HG03159 (cell line): ENCODE data around the gene DHRS11.
"Not testable (repeated sequence)": the region's sequence is repeated elsewhere in the genome, so short reads cannot be mapped to it uniquely, and the experiment has no call there.

Source experiments
- ATAC-seq: cut with Tn5 transposase; IDR thresholded peaks from one replicate; pipeline ENCODE4 v1.9.1; 2021; ENCODE audit warnings: mild to moderate bottlenecking, moderate library complexity; ENCODE audit not compliant: unreplicated experiment

Gene DHRS11

DNA sequence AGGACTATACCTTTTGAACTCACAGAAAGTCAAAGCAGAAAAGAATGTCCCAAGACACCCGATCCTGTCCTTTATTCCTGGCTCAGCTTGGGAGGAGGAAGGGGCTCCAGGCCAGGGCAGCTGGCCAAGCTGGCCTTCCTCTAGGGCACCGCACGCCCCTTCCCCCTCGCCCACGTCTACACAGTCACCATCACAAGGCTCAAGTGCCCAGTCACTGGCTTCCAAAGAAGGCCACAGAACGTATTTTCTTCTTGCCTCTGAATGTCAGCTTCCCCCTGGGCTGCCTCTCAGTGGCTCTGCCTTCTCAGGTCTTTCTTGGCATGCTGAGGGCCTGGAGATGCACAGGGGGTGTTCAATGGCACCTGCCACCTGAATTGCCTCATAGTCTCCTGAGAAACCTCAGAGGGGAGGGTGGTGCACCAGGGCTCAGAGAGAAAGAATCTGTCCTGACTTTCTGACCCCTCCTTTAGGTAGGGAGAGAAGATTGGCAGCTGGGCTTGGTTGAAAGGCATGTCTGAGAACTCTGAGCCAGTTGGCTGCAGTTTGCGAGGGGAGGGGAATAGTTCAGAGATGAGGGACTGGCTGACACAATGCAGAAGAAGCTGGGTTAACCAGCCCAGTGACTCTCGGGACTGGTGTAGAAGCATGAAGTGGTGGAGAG is 2.1 kb downstream of the DHRS11 start:
- ATAC-seq: no peak

DNA sequence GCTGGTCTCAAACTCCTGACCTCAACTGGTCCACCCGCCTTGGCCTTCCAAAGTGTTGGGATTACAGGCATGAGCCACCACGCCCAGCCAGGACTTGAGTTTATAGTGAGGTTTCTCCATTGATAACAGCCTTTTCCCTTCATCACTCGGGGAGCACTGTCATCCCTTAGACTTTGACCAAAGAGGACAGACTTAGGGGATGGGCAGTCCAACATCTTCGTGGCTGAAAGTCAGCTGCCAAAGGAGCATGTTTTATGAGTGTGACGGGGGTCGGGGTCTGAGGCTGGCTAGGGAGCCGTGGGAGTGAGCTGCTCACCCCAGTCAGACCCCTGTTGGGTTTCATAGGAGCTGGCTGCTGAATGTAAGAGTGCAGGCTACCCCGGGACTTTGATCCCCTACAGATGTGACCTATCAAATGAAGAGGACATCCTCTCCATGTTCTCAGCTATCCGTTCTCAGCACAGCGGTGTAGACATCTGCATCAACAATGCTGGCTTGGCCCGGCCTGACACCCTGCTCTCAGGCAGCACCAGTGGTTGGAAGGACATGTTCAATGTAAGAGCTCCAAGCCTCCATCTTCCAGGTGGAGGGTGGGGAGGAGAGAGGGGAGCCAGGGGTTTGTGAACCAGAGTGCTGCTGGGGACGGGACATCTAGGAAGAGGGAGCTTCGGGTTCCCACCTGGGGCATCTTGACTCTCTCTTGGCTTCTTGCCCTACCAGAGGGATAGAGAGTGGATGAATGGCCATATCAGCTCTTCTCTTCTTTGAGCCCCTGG is 3.1 kb downstream of the DHRS11 start:
- ATAC-seq: no peak

DNA sequence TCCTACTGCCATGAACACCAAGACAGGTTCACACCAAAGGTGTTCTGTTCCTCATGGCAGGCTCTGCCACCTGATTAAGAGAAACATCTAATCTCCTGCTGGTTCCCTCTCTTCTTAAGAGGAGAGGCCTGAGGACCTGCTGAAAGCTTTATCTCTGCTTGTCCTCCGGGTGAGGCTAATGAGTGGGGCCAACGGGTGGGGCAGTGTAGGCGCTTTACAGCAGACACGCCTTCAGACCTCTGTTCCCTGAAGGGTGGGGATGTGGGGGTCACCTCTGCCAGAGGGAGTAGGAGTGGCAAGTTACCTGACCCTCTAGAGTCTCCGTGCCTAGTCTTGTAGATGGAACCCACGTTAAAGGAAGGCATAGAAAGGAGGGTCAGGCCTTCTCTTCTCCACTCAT is 5.5 kb downstream of the DHRS11 start:
- ATAC-seq: no peak

DNA sequence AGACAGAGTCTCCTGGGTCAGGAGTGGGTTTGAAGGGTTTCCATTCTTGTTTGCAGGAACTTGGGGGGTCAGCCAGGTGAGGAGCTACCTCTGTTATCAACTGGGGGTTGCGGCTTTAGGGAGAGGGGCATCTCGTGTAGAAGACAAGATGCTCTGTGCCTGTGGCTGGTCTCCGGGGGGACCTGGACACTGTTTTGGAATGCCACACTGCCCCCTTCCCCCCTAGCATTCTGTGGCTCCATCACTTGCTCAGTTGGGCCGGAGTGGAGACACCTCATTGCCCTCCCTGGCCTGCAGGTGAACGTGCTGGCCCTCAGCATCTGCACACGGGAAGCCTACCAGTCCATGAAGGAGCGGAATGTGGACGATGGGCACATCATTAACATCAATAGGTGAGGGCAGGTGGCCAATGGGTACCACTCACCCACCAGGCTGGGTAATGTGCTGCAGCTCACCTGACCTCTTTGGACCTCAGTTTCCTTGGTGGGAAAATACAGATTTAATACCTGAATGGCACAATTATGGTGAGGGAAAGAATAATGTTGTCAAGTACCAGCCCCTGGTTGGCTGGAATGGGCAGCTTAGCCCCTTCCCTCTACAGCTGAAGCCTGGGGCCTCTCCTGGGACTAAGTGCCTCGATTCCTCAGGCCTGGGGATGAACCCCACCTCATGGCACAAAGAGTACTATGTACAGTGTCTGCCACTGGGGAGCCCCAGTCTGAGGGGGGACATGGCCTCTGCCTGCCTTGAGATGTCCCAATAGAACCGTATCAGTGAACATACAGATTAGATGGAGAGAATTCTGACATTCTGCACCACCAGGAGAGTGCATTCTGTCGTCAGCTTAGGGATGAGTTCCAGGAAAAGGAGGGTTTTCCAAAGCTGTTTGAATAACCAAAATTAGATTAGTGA is 6.4 kb downstream of the DHRS11 start:
- ATAC-seq: no peak

DNA sequence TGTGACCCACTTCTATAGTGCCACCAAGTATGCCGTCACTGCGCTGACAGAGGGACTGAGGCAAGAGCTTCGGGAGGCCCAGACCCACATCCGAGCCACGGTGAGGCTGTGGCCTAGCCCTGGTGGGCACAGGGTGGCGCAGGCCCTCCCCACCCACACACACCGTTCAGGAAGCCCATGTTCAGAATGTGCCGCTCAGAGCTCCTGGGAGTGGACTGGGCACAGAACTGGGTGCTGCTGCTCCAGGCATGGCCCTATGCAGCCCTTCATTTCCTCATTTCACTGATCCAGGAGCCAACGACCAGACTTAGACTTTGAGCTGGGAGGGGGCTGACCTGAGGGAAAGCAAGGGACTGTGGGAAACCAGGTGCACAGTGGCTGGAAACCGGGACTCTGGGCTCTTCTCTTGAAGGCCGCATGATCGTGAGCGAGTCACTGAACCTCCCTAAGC is 7.3 kb downstream of the DHRS11 start:
- ATAC-seq: no peak

DNA sequence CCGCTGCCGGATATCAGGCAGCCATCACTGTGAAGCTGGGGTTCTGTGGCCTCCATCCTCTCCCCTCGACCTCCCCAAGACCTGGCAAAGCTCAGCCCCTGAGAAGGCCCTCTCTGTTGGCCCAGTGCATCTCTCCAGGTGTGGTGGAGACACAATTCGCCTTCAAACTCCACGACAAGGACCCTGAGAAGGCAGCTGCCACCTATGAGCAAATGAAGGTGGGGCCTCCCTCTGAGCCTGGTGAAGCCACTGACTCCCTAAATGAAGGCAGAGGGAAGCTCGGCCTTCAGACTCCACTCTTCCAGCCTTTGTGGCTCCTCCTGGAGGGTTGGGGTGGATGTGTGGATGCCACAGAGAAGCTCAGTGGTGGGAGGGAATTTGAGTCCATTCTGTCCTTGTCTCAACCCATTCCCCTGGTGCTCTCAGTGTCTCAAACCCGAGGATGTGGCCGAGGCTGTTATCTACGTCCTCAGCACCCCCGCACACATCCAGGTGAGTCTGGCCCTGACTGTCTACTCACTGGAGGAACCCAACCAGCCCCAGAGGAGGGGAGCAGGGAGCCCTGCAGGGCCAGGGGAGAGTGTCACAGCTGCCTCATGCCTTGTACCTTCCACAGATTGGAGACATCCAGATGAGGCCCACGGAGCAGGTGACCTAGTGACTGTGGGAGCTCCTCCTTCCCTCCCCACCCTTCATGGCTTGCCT is 8.0 kb downstream of the DHRS11 start:
- no peak for ATAC-seq

DNA sequence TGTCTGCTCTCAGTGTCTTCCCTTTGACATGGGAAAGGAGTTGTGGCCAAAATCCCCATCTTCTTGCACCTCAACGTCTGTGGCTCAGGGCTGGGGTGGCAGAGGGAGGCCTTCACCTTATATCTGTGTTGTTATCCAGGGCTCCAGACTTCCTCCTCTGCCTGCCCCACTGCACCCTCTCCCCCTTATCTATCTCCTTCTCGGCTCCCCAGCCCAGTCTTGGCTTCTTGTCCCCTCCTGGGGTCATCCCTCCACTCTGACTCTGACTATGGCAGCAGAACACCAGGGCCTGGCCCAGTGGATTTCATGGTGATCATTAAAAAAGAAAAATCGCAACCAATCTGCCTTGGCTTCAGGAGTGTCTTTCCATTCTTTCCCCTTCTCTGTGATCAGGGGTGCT is 8.8 kb downstream of the DHRS11 start:
- no peak for ATAC-seq

DNA sequence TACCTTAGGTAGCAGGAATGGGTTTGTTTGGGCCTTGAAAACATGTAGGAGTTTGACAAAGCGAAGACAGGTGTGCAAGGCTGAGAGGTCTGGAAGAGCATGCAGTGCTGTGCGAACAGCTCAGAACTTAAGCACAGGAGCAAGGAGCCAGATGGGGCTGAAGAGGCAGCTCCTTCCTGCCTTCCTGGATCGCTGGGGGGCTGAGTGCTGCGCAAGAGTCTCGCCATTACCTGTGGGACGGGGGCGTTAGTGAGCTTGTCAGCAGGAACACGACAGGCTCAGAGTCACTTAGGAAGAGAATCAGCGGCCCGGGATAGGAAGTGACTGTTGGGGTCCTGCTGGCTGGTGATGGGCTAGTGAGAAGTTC is 9.2 kb downstream of the DHRS11 start:
- ATAC-seq: peak; percentile 3

DNA sequence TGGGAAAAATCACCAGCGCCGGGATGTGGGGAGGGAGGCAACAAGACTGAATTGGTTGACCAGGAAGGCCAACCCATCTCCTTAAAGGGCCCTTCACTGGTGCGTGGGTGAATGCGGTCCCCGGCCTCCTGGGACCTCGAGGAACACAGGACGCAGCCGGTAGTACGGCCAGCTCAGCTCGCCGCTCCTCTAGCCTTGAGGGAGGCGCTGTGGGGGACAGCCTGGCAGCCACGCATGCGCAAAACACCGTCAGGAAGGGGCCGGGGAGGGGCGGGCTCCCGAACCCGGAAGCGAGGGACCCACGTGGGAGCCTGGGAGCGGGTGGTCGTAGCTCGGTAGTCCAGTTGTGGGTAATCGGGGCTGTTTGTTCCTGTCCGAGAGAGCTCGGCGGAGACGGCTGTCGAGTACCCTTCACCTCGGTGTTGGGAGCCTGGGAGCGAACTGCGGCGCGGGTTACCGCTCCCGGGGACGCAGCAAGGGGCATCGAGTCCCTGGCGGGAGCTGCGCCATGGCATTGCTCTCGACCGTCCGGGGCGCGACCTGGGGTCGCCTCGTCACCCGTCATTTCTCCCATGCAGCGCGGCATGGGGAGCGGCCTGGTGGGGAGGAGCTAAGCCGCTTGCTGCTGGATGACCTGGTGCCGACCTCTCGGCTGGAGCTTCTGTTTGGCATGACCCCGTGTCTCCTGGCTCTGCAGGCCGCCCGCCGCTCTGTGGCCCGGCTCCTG is 9.8 kb downstream of the DHRS11 start, which contains the start of gene MRM1:
Gene MRM1 (plus strand): TSS at position 281 of the 727 bp plus-strand sequence. CDS start 228 bp downstream, at position 509.
- ATAC-seq: peak; percentile 75

DNA sequence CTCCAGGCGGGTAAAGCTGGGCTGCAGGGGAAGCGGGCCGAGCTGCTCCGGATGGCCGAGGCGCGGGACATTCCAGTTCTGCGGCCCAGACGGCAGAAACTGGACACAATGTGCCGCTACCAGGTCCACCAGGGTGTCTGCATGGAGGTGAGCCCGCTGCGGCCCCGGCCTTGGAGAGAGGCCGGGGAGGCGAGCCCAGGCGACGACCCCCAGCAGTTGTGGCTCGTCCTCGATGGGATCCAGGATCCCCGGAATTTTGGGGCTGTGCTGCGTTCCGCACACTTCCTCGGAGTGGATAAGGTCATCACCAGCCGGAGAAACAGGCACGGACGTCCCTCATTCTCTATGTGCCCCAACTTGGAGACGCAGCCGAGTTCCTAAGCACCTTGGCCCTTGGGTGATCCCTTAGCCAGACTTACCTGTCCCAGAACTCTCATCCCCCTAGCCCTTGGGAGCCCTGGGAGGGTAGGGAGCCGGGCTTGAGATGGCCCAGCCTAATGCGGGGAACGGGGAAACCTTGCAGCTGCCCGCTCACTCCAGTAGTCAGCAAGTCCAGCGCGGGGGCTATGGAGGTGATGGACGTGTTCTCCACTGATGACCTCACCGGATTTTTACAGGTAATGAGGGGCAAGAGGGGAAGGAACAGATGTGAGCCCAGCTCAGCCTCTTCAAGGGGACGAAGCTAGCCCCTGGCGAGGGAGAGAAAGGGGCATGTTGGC is 10.5 kb downstream of the DHRS11 start:
- ATAC-seq: peak; percentile 19

DNA sequence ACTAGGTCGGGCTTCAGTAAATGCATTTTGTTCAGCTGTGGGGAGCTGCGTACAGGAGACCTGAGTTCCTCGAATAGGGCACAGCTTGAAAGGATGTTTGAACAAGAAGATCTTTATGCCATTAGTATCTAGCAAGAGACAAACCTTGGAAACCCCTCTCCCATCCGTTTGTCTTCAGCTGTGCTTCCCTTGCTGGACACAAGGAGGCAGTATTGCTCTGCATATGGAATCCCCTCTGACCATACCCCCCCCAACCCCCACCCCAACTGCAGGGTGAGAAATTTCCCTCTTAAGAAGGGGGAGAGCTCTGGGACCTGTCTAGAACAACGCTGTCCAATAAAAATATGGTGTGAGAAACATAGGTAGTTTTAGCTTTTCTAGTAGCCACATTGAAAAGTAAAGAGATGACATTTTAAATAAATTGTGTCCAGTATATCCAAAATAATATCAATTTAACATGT is 11.3 kb downstream of the DHRS11 start:
- no peak for ATAC-seq

DNA sequence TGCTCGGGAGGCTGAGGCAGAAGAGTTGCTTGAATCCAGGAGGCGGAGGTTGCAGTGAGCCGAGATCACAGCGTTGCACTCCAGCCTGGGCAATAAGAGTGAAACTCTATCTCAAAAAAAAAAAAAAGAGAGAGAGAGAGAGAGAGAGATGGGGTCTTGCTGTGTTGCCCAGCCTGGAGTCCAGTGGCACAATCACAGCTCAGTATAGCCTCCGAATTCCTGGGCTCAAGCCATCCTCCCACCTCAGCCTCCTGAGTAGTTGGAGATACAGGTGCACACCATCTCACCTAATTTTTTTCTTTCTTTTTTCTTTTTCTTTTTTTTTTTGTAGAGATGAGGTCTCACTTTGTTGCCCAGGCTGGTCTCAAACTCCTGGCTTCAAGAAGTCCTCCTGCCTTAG is 13.3 kb downstream of the DHRS11 start:
- ATAC-seq: not testable (repeated sequence)

DNA sequence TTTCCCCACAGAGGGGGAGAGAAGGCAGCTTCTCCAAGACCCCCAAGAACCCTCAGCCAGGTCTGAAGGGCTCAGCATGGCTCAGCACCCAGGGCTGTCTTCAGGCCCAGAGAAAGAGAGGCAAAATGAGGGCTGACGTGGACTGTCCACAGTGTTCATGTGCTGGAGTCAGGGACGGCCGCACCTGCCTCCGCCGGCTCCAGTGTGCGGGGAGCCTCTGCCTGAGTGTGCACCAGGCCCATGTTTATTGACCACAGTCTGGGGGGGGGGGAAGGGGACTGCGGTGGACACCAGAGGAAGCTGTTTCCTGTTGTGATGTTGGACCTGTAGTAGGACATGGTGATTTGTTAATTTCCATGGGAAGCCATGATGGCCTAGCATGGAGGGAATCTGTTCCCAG is 16.6 kb downstream of the DHRS11 start:
- ATAC-seq: no peak

DNA sequence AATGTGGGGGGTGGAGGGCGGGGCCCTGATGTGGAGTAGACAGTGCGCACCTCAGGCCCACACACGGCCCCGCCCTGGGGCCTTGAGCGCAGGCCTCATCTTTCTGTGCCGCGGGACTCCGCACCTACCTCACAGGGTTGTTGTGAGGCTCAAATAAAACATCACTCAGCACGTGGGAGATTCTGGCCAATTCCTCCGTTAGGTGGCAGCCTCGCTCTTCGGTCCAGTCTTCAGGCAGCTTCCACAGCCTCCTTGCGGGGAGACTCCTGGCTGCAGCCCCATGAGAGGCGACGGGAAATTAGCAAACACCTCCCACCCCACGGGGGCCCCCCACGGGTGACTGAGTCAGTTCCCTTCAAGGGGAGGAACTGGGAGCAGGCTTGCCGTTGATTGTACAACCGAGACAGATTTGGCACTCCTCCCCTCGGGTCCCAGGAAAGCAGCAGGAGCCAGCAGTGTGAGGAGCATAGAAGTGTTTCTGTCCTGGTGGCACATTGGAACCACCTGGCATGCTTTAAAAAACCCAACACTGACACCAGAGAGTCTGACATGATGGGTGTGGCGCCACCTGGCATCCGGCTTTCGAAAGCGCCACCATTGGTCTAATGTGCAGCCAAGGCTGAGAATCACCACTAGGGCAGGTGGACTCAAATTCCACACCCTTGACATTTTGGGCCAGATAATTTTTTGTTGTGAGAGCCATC is 17.3 kb downstream of the DHRS11 start:
- no peak for ATAC-seq

DNA sequence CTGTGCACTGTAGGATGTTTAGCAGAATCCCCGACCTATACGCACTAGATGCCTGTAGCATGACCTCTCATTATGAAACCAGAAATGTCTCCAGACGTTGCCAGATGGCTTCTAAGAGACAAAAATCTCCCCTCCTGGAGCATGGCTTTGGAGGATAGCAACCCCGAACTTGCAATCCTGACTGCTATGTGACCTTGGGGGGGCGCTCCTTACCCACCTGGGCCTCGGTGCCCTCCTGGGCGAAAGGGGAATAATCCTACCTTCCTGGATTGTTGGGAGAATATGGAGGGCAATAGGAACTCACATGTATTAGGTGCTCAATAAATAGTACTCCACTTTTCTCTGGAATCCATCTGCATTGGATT is 17.8 kb downstream of the DHRS11 start:
- no peak for ATAC-seq

DNA sequence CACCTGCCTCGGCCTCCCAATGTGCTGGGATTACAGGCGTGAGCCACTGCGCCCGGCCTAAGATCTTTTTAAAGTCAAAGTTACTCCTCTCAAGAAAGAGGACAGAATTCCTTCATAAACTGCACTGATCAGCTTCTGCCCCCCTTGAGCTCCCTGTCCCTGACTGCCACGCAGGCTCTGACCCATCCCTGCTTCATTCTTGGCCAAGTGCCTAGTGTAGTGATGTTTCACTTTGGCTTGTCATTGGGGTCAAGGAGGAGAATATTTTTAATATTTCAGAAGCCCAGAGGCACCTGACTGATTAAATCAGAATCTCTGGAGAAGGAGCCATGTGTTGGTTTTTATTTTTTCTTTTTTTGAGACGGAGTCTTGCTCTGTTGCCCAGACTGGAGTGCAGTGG is 18.8 kb downstream of the DHRS11 start:
- ATAC-seq: no peak

DNA sequence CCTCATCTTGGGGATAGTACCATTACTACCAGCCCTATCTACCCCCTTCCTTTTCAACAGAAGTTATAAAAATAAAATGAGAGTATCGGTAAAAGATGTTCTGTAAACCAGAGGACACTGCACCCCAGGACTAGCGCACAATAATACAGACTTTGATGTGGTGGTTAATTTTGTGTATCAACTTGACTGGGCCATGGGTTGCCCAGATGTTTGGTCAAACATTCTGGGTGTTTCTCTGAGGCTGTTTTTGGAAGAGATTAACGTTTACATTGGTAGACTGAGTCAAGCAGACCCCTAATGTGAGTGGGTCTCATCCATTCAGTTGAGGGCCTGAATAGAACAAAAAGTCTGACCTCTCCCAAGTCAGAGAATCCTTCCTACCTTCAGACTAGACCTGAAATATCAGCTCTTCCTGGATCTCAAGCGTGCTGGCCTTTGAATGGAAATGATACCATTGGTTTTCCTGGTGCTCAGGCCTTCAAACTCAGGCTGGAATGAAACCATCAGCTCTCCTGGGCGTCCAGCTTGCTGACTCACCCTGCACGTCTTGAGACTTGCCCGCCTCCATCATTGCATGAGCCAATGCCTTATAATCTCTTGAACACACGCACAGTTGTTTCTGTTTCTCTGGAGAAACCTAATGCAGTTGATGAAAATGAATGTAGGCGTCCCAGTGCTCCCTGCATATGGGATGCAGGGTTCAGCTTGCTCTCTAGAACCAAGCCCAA is 19.8 kb downstream of the DHRS11 start:
- no peak for ATAC-seq

DNA sequence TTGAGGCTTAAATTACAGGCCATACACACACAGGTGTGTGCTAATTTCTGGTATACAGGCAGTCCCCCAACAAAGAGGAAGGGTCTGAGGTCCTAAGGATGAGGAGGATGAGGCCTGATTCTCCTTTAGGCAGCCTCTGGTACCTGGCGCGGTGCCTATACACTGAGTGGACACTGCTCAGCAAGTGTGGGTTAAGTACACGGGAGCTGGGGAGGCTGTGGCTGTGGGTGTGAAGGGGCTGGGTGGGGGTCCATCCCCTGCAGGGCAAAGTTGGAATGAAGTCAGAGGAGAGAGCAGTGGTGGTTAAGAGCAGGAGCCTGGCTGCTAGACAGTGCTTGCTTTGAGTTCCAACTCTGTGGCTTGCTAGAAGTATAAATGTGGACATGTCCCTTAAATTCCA is 20.6 kb downstream of the DHRS11 start:
- no peak for ATAC-seq
